GM19035 (cell line): Measurements from ENCODE around the gene ZNF333.
"Not testable (repeated sequence)": the region's sequence is repeated elsewhere in the genome, so short reads cannot be mapped to it uniquely, and the experiment has no call there.

Source experiments
- ATAC-seq: cut with Tn5 transposase; IDR thresholded peaks from one replicate; pipeline ENCODE4 v1.9.1; 2021; ENCODE audit not compliant: unreplicated experiment

Gene ZNF333

GRCh38 chr19:14695471-14695870 is 5.6 kb downstream of the ZNF333 start:
- ATAC-seq, result no peak

- no peak for ATAC-seq
Observed at GRCh38 chr19:14699641-14700040, 9.8 kb downstream of the ZNF333 start.

- ATAC-seq, result no peak
Observed at GRCh38 chr19:14700711-14701375, 11.0 kb downstream of the ZNF333 start.

- ATAC-seq, result no peak
Observed at GRCh38 chr19:14703833-14704232, 14.0 kb downstream of the ZNF333 start.

GRCh38 chr19:14704450-14704849 is 14.6 kb downstream of the ZNF333 start:
- no peak for ATAC-seq

GRCh38 chr19:14715841-14716240 is 26.0 kb downstream of the ZNF333 start:
- no peak for ATAC-seq

GRCh38 chr19:14718522-14719116 is 28.8 kb downstream of the ZNF333 start:
- ATAC-seq, result no peak

GRCh38 chr19:14719162-14719561 is 29.3 kb downstream of the ZNF333 start:
- no peak for ATAC-seq

- ATAC-seq, result no peak
Observed at GRCh38 chr19:14722127-14722526, 32.3 kb downstream of the ZNF333 start.

- ATAC-seq, result no peak
Observed at GRCh38 chr19:14728595-14728994, 38.7 kb downstream of the ZNF333 start.

- no peak for ATAC-seq
Observed at GRCh38 chr19:14731200-14731599, 41.4 kb downstream of the ZNF333 start.

GRCh38 chr19:14732510-14732909 is 42.7 kb downstream of the ZNF333 start:
- no peak for ATAC-seq

GRCh38 chr19:14733574-14733973 is 43.7 kb downstream of the ZNF333 start:
- ATAC-seq, result no peak

- ATAC-seq, result no peak
Observed at GRCh38 chr19:14735915-14736314, 46.1 kb downstream of the ZNF333 start.

- no peak for ATAC-seq
Observed at GRCh38 chr19:14746886-14747285, 57.0 kb downstream of the ZNF333 start.

- no peak for ATAC-seq
Observed at GRCh38 chr19:14748601-14749000, 58.8 kb downstream of the ZNF333 start.

GRCh38 chr19:14758816-14759215 is 69.0 kb downstream of the ZNF333 start:
- ATAC-seq, result no peak

- no peak for ATAC-seq
Observed at GRCh38 chr19:14761607-14762006, 71.8 kb downstream of the ZNF333 start.

- ATAC-seq, result no peak
Observed at GRCh38 chr19:14762111-14762510, 72.3 kb downstream of the ZNF333 start.

- no peak for ATAC-seq
Observed at GRCh38 chr19:14763497-14764145, 73.8 kb downstream of the ZNF333 start.

GRCh38 chr19:14764401-14764800 is 74.6 kb downstream of the ZNF333 start:
- ATAC-seq, result no peak

- not testable (repeated sequence) for ATAC-seq
Observed at GRCh38 chr19:14765403-14765802, 75.6 kb downstream of the ZNF333 start.
